ENCODE results near the gene TMEM187.
A peak's percentile ranks its signal among the peaks of the same experiment; 100 is the strongest.

DNA sequence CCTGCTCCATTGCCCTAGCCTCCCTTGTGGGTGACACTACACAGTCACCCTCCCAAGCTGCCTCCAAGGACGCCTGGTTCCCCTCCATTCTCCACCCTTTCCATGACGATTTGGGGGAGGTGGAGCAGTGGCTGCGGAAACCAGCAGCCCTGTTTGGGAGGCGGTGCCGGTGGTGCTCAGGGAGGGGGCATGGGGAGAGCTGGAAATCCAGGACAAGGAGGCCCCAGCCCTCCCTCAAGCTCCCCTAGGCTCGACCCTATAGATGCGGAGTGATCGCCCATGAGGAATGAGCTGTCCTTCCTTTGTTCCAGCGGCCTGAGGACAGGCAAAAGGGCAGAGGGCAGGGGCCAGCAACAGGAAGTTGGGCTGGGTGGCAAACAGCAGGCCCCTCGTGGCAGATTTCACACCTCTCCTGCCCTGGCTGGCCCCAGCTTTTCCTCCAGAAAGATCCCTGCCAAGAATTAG lies 24.5 kb upstream of the TMEM187 start:
- TF ChIP-seq, protein P1, sequence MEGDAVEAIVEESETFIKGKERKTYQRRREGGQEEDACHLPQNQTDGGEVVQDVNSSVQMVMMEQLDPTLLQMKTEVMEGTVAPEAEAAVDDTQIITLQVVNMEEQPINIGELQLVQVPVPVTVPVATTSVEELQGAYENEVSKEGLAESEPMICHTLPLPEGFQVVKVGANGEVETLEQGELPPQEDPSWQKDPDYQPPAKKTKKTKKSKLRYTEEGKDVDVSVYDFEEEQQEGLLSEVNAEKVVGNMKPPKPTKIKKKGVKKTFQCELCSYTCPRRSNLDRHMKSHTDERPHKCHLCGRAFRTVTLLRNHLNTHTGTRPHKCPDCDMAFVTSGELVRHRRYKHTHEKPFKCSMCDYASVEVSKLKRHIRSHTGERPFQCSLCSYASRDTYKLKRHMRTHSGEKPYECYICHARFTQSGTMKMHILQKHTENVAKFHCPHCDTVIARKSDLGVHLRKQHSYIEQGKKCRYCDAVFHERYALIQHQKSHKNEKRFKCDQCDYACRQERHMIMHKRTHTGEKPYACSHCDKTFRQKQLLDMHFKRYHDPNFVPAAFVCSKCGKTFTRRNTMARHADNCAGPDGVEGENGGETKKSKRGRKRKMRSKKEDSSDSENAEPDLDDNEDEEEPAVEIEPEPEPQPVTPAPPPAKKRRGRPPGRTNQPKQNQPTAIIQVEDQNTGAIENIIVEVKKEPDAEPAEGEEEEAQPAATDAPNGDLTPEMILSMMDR (IDR thresholded peaks at IDR 0.05), result no peak
- TF ChIP-seq POLR2A (IDR thresholded peaks at IDR 0.05), result no peak
- TF ChIP-seq POLR2AphosphoS5 (IDR thresholded peaks at IDR 0.05), result peak in 3 of 4 donors; percentile 15 to 53 (median 22)
- no peak for TF ChIP-seq EP300 (IDR thresholded peaks at IDR 0.05)

All from sigmoid colon (tissue), 4 donors.